AG10803 (cell line): ENCODE results near the gene BCLAF1.

Source experiments
- DNase-seq: peaks from one replicate; pipeline ENCODE4 v3.0.0; 2010; ENCODE audit warnings: low read depth
- H3K4me3 ChIP-seq: 2 replicates; pipeline ENCODE4 v1.5.1; 2011; ENCODE audit warnings: mild to moderate bottlenecking, low read length, control low read depth
- TF ChIP-seq, protein P1 (sequence below): conservative IDR thresholded peaks from 2 replicates; pipeline ENCODE4 v1.5.1; 2011; ENCODE audit warnings: mild to moderate bottlenecking, low read length, control low read depth, inconsistent platforms

The BCLAF1 gene

DNA sequence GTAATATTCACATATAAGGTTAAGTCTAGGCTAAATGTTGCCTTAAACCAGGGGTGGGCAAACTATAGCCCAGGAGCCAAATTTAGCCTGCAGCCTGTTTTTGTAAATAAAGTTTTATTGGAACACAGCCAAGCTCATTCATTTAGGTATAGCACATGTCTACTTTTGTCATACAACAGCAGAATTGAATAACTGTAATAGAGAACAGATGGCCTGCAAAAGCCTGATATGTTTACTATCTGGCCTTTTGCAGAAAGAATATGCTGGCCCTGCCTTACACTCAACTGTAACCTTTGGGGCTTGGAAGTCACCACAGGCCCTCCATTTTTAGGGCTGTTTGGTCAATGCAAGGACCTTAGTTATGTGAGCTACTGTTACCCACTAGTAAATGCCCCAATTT is 17.7 kb upstream of the BCLAF1 start:
- TF ChIP-seq, protein P1, sequence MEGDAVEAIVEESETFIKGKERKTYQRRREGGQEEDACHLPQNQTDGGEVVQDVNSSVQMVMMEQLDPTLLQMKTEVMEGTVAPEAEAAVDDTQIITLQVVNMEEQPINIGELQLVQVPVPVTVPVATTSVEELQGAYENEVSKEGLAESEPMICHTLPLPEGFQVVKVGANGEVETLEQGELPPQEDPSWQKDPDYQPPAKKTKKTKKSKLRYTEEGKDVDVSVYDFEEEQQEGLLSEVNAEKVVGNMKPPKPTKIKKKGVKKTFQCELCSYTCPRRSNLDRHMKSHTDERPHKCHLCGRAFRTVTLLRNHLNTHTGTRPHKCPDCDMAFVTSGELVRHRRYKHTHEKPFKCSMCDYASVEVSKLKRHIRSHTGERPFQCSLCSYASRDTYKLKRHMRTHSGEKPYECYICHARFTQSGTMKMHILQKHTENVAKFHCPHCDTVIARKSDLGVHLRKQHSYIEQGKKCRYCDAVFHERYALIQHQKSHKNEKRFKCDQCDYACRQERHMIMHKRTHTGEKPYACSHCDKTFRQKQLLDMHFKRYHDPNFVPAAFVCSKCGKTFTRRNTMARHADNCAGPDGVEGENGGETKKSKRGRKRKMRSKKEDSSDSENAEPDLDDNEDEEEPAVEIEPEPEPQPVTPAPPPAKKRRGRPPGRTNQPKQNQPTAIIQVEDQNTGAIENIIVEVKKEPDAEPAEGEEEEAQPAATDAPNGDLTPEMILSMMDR = no peak
- DNase-seq = no peak
- no peak overlapping the region for H3K4me3 ChIP-seq

DNA sequence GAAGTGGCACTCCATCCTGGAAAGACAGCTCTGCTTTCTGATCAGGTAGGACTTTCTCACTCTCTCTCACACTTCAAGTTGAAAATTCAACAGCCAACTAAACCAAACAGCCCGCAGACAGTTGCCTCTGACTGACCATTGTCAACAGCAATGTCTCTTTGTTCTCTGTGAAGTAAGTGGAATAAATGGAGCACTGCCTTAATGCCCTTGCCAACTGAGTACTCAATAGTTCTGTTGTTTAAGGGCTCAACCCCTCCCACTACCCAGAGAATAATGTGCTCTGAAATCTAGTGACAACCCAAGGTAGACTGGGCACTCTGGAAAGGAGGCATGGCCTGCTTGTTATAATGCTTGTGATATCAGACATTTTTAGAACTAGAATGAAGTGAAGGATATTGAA is 16.8 kb upstream of the BCLAF1 start:
- H3K4me3 ChIP-seq = no peak overlapping the region
- TF ChIP-seq, protein P1 = no peak
- DNase-seq = no peak

DNA sequence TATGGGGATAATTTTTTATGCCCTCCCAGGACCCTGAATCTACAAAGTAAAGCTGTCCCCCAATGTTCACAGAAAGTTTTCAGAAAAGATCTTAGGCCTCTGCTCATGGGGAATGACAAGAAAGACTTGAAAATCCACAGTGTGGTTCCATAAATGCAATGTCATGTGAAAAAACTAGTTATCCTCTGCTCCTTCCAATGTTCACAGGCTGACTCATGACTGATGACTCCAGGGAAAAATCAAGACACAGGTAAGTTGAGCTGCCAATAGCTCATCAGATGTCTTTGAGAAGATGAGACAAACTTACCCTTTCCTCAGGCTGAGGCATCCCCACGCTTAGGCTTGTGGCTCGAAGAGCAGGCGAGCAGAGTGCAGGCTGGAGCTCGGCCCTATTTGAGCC is 14.8 kb upstream of the BCLAF1 start:
- no peak overlapping the region for H3K4me3 ChIP-seq
- no peak for DNase-seq
- TF ChIP-seq, protein P1 = no peak

DNA sequence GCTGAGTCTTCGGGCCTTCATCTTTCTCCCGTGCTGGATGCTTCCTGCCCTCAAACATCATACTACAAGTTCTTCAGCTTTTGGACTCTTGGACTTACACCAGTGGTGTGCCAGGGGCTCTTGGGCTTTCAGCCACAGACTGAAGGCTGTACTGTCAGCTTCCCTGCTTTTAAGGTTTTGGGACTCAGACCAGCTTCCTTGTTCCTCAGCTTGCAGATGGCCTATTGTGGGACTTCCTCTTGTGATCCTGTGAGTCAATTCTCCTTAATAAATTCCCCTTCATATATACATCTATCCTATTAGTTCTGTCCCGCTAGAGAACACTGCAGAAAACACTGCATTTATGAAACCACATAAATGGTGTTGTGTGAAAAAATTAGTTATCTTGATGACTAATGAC is 13.9 kb upstream of the BCLAF1 start:
- no peak for DNase-seq
- H3K4me3 ChIP-seq = no peak overlapping the region
- TF ChIP-seq, protein P1 = no peak

DNA sequence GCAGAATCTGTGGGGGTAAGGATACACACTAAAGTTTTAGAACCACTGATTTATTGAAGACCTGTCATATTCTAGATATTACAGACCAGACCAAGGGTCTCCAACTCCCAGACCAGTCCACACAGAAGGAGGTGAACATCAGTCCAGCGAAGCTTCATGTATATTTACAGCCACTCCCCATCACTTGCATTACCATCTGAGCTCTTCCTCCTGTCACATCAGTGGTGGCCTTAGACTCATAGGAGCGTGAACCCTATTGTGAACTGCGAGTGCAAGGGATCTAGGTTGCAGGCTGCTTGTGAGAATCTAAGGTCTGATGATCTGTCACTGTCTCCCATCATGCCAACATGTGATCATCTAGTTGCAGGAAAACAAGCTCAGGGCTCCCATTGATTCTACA is 5.0 kb upstream of the BCLAF1 start:
- H3K4me3 ChIP-seq = no peak overlapping the region
- DNase-seq = no peak

DNA sequence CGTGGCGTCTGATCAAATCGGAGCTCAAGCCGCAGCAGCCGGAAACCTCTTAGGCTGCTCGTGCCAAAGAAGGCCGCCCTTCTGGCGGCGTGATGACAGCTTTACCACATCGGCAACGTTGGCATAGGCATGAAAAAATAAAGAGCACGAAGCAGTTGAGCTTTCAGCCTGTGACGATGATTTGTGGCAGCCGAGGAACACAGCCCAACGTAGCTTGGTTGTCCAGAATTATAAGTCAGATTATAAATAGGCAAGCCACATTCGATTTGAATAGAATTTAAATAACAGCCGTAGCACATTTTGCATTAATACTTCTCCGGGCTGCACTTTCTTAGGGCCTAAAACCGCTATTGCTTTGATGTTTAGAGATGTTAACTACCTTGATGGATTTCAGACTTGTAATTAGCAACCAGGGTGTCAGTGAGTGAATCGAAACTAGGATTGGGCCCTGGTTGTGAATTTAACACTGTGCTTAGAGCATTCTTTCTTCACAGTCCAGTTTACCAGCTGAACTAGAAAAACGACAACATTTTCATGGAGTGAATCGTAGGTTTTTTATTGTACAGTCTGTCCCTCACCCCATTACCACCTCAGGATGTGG is 864 bp upstream of the BCLAF1 start:
- TF ChIP-seq, protein P1 = no peak

More for the DNA sequence above, 5.0 kb upstream of the BCLAF1 start:
- TF ChIP-seq, protein P1 = no peak

DNA sequence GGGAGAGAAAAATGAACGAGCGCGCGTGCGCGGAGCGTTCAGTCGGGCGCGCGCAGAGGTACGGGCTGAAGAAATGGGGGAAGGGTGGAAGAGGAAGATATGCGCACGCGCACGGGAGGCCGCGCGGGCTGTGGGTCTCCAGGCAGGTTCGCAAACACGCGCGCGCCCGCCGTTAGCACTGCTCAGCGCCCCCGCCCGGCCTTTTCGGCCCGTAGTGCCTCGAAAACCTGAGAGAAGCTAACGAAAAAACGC is 393 bp downstream of the BCLAF1 start:
- peak overlapping the region; percentile 99 for H3K4me3 ChIP-seq
- TF ChIP-seq, protein P1 = no peak
- DNase-seq = peak; percentile 85

More for the DNA sequence above, 864 bp upstream of the BCLAF1 start:
- peak overlapping the region; percentile 77 for H3K4me3 ChIP-seq
- peak; percentile 96 for DNase-seq
